DND-41 (cell line): ENCODE measurements around the gene APIP.
"Not testable (repeated sequence)": the region's sequence is repeated elsewhere in the genome, so short reads cannot be mapped to it uniquely, and the experiment has no call there.

Experiments used
- ATAC-seq: fragments of 200-7000 bp; cut with Tn5 transposase; 3 replicates; pipeline ENCODE4 v1.9.1; 2021; ENCODE audit warnings: low read depth; ENCODE audit not compliant: insufficient read depth
- DNase-seq: peaks from one replicate; pipeline ENCODE4 v3.0.0-alpha.2; 2020
- H2AFZ ChIP-seq: 2 replicates; pipeline ENCODE4 v1.6.0; 2012; ENCODE audit warnings: low read depth, low read length
- H3K27ac ChIP-seq: 2 replicates; pipeline ENCODE4 v1.5.1; 2012; ENCODE audit warnings: low read length, inconsistent platforms
- H3K27me3 ChIP-seq: fragments of 200-600 bp; sonication (generic); 2 replicates; pipeline ENCODE4 v1.6.0; 2012; ENCODE audit warnings: low read length, mild to moderate bottlenecking, inconsistent platforms; ENCODE audit not compliant: insufficient read depth, poor library complexity
- H3K36me3 ChIP-seq: 2 replicates; pipeline ENCODE4 v1.5.1; 2012; ENCODE audit warnings: low read length, inconsistent platforms; ENCODE audit not compliant: insufficient read depth
- H3K4me1 ChIP-seq: 2 replicates; pipeline ENCODE4 v1.5.1; 2012; ENCODE audit warnings: mild to moderate bottlenecking, low read length; ENCODE audit not compliant: insufficient read depth
- H3K4me2 ChIP-seq: 2 replicates; pipeline ENCODE4 v1.6.0; 2012; ENCODE audit warnings: mild to moderate bottlenecking, moderate library complexity, low read length, inconsistent platforms; ENCODE audit not compliant: insufficient read depth
- H3K4me3 ChIP-seq, 2 experiments: fragments of 200-600 bp in 1 of 2; shearing (Covaris generic) in 1 of 2; 2 replicates each; pipeline ENCODE4 v1.5.1; 2012 to 2016; ENCODE audit warnings: inconsistent platforms in 2 of 2, low read length in 2 of 2, mild to moderate bottlenecking in 2 of 2, low read depth in 1 of 2, moderate library complexity in 1 of 2
- H3K79me2 ChIP-seq: 2 replicates; pipeline ENCODE4 v1.6.0; 2012; ENCODE audit warnings: low read length, inconsistent platforms; ENCODE audit not compliant: insufficient read depth
- H3K9ac ChIP-seq: 2 replicates; pipeline ENCODE4 v1.6.0; 2012; ENCODE audit warnings: low read depth, mild to moderate bottlenecking, inconsistent platforms, low read length, moderate library complexity
- H3K9me3 ChIP-seq: 2 replicates; pipeline ENCODE4 v1.5.1; 2012; ENCODE audit warnings: low read length, moderate library complexity, mild to moderate bottlenecking, inconsistent platforms; ENCODE audit not compliant: insufficient read depth, severe bottlenecking
- H4K20me1 ChIP-seq: 2 replicates; pipeline ENCODE4 v1.6.0; 2012; ENCODE audit warnings: low read length; ENCODE audit not compliant: insufficient read depth
- CTCF ChIP-seq: IDR thresholded peaks from 2 replicates; pipeline ENCODE4 v1.5.1; 2012; ENCODE audit warnings: borderline replicate concordance, low read length, moderate library complexity, mild to moderate bottlenecking; ENCODE audit not compliant: poor library complexity, severe bottlenecking; ENCODE audit errors: extremely low read depth
- EZH2 ChIP-seq: IDR thresholded peaks from 3 replicates; pipeline ENCODE4 v1.6.1; 2012; ENCODE audit warnings: borderline replicate concordance, low read depth, mild to moderate bottlenecking, moderate library complexity, low read length, inconsistent platforms; ENCODE audit not compliant: severe bottlenecking

The APIP gene

GRCh38 chr11:34898474-34898873 is 17.7 kb downstream of the APIP start:
- Histone ChIP-seq H3K9me3 (peaks cover 53% of the 10 kb centered on the region), H3K4me1 (no peaks in the 10 kb centered on the region), H3K4me2 (no peak overlapping the region), H3K27ac (no peak overlapping the region), H2AFZ (no peak overlapping the region), H3K9ac (no peak overlapping the region), H3K36me3 (peaks cover 23% of the 10 kb centered on the region), H3K27me3 (no peaks in the 10 kb centered on the region), H3K4me3 (no peak overlapping the region), H3K79me2 (peaks cover 27% of the 10 kb centered on the region; the same call in 1 of the 2 replicates), H4K20me1 (no peaks in the 10 kb centered on the region)
- DNase-seq (no peak), ATAC-seq (no peak)
- no peak for TF ChIP-seq CTCF
- no peak for TF ChIP-seq EZH2

DNA sequence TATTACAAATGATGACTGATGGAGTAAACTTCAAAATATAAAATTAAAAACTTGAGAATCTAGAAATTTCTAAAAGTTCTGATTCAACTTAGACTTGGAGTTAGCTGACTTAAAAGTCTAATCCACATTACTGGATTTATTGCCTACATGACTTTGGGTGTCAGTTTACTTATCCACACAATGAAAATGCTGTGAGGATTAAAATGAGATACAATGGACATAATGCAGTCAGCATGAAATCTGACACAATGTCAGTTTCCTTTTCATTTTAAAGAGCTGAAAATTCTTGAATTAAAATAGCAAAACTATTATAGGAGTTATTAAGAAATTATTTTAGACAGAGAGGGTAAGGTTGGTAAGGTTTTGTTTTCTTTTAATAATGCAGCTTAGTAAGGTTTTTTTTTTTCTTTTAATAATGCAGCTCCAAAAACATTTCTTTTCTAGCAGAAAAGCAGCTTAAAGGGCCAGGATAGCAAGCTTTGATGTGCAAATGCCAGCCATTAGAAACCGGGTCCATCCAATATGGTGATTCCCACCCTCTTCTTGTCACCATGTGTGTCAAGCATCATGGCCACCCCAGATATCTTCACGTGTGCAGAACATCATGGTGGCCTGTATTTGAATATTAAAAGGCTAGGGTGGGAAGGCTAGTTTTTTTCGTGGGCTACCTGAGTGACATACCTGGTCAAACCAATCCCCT is 18.9 kb downstream of the APIP start:
- Histone ChIP-seq H3K4me3 (no peak overlapping the region), H3K4me2 (no peak overlapping the region), H2AFZ (no peak overlapping the region), H3K36me3 (peaks cover 14% of the 10 kb centered on the region), H4K20me1 (no peaks in the 10 kb centered on the region), H3K27ac (no peak overlapping the region), H3K9me3 (peaks cover 42% of the 10 kb centered on the region), H3K4me1 (no peaks in the 10 kb centered on the region), H3K27me3 (no peaks in the 10 kb centered on the region), H3K9ac (no peak overlapping the region), H3K79me2 (peaks cover 17% of the 10 kb centered on the region; the same call in 1 of the 2 replicates)
- DNase-seq = no peak
- TF ChIP-seq EZH2 (no peak), CTCF (no peak)
- no peak for ATAC-seq

DNA sequence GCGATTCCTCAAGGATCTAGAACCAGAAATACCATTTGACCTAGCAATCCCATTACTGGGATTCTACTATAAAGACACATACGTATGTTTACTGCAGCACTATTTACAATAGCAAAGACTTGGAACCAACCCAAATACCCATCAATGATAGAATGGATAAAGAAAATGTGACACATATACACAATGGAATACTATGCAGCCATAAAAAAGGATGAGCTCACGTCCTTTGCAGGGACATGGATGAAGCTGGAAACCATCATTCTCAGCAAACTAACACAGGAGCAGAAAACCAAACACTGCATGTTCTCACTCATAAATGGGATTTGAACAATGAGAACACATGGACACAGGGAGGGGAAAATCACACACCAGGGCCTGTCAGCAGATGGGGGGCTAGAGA is 20.0 kb downstream of the APIP start:
- Histone ChIP-seq H3K36me3 (peaks cover 15% of the 10 kb centered on the region), H3K79me2 (peaks cover 14% of the 10 kb centered on the region; the same call in 1 of the 2 replicates), H3K9me3 (peaks cover 36% of the 10 kb centered on the region)
- not testable (repeated sequence) for H3K4me1 ChIP-seq, H3K4me3 ChIP-seq, H3K27me3 ChIP-seq, ATAC-seq, H4K20me1 ChIP-seq, H3K4me2 ChIP-seq, H3K9ac ChIP-seq, H2AFZ ChIP-seq, DNase-seq, H3K27ac ChIP-seq

DNA sequence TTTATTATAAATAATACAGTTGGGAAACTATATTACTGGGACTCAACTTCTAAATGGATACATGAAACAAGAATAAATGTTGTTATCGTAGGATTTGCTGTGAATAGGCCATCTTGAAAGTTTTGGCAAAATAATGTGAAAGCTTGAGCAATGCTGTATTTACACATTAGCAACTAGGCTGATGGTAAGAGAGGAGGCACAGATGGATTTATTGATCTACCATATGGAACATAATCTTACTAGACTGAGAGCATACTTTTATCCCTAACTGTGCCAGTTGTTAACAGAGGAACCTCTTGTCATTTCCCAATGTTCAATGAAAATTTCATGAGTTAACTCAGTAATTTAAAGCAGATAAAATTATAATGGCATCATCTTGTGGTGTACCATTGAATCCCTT is 22.8 kb downstream of the APIP start:
- no peaks in the 10 kb centered on the region for H4K20me1 ChIP-seq
- ATAC-seq = no peak
- H3K79me2 ChIP-seq = peaks cover 4% of the 10 kb centered on the region; the same call in 1 of the 2 replicates
- TF ChIP-seq CTCF = no peak
- no peak for TF ChIP-seq EZH2
- no peak overlapping the region for H3K27ac ChIP-seq
- H3K27me3 ChIP-seq = no peaks in the 10 kb centered on the region
- no peak overlapping the region for H3K4me2 ChIP-seq
- H3K9me3 ChIP-seq = peaks cover 11% of the 10 kb centered on the region
- H3K4me3 ChIP-seq = no peak overlapping the region
- no peak overlapping the region for H2AFZ ChIP-seq
- DNase-seq = no peak
- H3K36me3 ChIP-seq = peaks cover 9% of the 10 kb centered on the region; the same call in 1 of the 2 replicates
- no peak overlapping the region for H3K9ac ChIP-seq
- H3K4me1 ChIP-seq = no peaks in the 10 kb centered on the region
